Measurements from ENCODE around the gene CD1D. TPM values are rescaled to one million over a fixed set of nuclear protein-coding genes. Genes with fewer than 3 reads are reported as not detected.
"Not testable (repeated sequence)": the region's sequence is repeated elsewhere in the genome, so short reads cannot be mapped to it uniquely, and the experiment has no call there.

Gene CD1D
- total and polyA plus RNA-seq, 2 donors from 2014 or later: 0.77 to 3.2 TPM

- FAIRE-seq (no peak), DNase-seq (no peak)
- intact Hi-C loops (cut with DNase I): no loop called here
- Histone ChIP-seq H3K27ac (ENCODE audit: low read depth in 2 of 2, low read length in 2 of 2) (no peak overlapping the region), H3K27me3 (ENCODE audit: control insufficient read depth, insufficient read depth, low read length) (no peaks in the 10 kb centered on the region), H3K9ac (ENCODE audit: low read length in 3 of 3) (no peak overlapping the region), H3K4me3 (ENCODE audit: low read length in 3 of 3) (no peak overlapping the region), H3K4me1 (ENCODE audit: control insufficient read depth in 2 of 3, insufficient read depth in 2 of 3, low read depth in 1 of 3, low read length in 3 of 3) (no peaks in the 10 kb centered on the region), H3K9me3 (ENCODE audit: control insufficient read depth in 2 of 3, insufficient read depth in 1 of 3, low read length in 3 of 3) (no peaks in the 10 kb centered on the region), H3K36me3 (ENCODE audit: control insufficient read depth in 2 of 3, insufficient read depth in 3 of 3, low read length in 3 of 3) (no peaks in the 10 kb centered on the region)
- TF ChIP-seq, protein P1, sequence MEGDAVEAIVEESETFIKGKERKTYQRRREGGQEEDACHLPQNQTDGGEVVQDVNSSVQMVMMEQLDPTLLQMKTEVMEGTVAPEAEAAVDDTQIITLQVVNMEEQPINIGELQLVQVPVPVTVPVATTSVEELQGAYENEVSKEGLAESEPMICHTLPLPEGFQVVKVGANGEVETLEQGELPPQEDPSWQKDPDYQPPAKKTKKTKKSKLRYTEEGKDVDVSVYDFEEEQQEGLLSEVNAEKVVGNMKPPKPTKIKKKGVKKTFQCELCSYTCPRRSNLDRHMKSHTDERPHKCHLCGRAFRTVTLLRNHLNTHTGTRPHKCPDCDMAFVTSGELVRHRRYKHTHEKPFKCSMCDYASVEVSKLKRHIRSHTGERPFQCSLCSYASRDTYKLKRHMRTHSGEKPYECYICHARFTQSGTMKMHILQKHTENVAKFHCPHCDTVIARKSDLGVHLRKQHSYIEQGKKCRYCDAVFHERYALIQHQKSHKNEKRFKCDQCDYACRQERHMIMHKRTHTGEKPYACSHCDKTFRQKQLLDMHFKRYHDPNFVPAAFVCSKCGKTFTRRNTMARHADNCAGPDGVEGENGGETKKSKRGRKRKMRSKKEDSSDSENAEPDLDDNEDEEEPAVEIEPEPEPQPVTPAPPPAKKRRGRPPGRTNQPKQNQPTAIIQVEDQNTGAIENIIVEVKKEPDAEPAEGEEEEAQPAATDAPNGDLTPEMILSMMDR (IDR thresholded peaks at IDR 0.05; ENCODE audit: borderline replicate concordance, extremely low read depth, insufficient read depth): no peak
These were observed 19.2 kb upstream of the CD1D start for GRCh38 chr1:158161446-158161845.

GRCh38 chr1:158163000-158163947 is 17.4 kb upstream of the CD1D start:
- H3K4me3 ChIP-seq (ENCODE audit: low read length in 3 of 3): no peak overlapping the region
- H3K4me1 ChIP-seq (ENCODE audit: control insufficient read depth in 2 of 3, insufficient read depth in 2 of 3, low read depth in 1 of 3, low read length in 3 of 3): no peaks in the 10 kb centered on the region
- no peak overlapping the region for H3K9ac ChIP-seq (ENCODE audit: low read length in 3 of 3)
- intact Hi-C loops (cut with DNase I): no loop called here
- DNase-seq: no peak
- no peaks in the 10 kb centered on the region for H3K9me3 ChIP-seq (ENCODE audit: control insufficient read depth in 2 of 3, insufficient read depth in 1 of 3, low read length in 3 of 3)
- no peak overlapping the region for H3K27ac ChIP-seq (ENCODE audit: low read depth in 2 of 2, low read length in 2 of 2)
- H3K27me3 ChIP-seq (ENCODE audit: control insufficient read depth, insufficient read depth, low read length): no peaks in the 10 kb centered on the region
- no peak for FAIRE-seq
- H3K36me3 ChIP-seq (ENCODE audit: control insufficient read depth in 2 of 3, insufficient read depth in 3 of 3, low read length in 3 of 3): no peaks in the 10 kb centered on the region
- TF ChIP-seq, protein P1 (IDR thresholded peaks at IDR 0.05; ENCODE audit: borderline replicate concordance, extremely low read depth, insufficient read depth): no peak

DNA sequence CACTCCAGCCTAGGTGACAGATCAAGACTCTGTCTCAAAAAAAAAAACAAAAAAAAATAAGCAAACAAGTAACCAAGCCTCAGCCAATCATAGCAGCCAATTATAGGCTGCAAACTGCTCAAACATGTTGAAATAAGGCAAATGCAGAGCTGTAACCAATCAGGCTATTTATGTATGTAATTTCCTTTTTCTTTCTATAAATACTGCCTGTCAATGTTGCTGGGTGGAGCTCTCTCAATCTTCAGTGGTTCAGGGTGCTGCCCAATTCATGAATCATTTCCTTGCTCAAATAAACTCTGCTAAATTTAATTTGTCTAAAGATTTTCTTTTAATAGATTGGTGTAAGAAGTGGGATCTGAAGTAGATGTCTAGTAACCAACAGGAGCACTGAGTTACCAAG is 11.6 kb upstream of the CD1D start:
- TF ChIP-seq, protein P1 (IDR thresholded peaks at IDR 0.05; ENCODE audit: borderline replicate concordance, extremely low read depth, insufficient read depth): no peak
- intact Hi-C loops (cut with DNase I): no loop called here
- no peak for FAIRE-seq

GRCh38 chr1:158175915-158176314 is 4.8 kb upstream of the CD1D start:
- H3K27ac ChIP-seq (ENCODE audit: low read depth in 2 of 2, low read length in 2 of 2); DNase-seq; H3K4me1 ChIP-seq (ENCODE audit: control insufficient read depth in 2 of 3, insufficient read depth in 2 of 3, low read depth in 1 of 3, low read length in 3 of 3); H3K9me3 ChIP-seq (ENCODE audit: control insufficient read depth in 2 of 3, insufficient read depth in 1 of 3, low read length in 3 of 3); H3K36me3 ChIP-seq (ENCODE audit: control insufficient read depth in 2 of 3, insufficient read depth in 3 of 3, low read length in 3 of 3); H3K4me3 ChIP-seq (ENCODE audit: low read length in 3 of 3); FAIRE-seq; H3K27me3 ChIP-seq (ENCODE audit: control insufficient read depth, insufficient read depth, low read length); H3K9ac ChIP-seq (ENCODE audit: low read length in 3 of 3); intact Hi-C loops (cut with DNase I): not testable (repeated sequence)

More for the DNA sequence above, 11.6 kb upstream of the CD1D start:
- Histone ChIP-seq H3K27me3 (ENCODE audit: control insufficient read depth, insufficient read depth, low read length) (no peaks in the 10 kb centered on the region), H3K9ac (ENCODE audit: low read length in 3 of 3) (no peak overlapping the region), H3K4me1 (ENCODE audit: control insufficient read depth in 2 of 3, insufficient read depth in 2 of 3, low read depth in 1 of 3, low read length in 3 of 3) (no peaks in the 10 kb centered on the region), H3K4me3 (ENCODE audit: low read length in 3 of 3) (no peak overlapping the region), H3K27ac (ENCODE audit: low read depth in 2 of 2, low read length in 2 of 2) (no peak overlapping the region), H3K9me3 (ENCODE audit: control insufficient read depth in 2 of 3, insufficient read depth in 1 of 3, low read length in 3 of 3) (no peaks in the 10 kb centered on the region), H3K36me3 (ENCODE audit: control insufficient read depth in 2 of 3, insufficient read depth in 3 of 3, low read length in 3 of 3) (no peaks in the 10 kb centered on the region)
- no peak for DNase-seq
